Motor neuron (in vitro differentiated cells): ENCODE measurements around the gene NFATC2. TPM values are rescaled to one million over a fixed set of nuclear protein-coding genes. Genes with fewer than 3 reads are reported as not detected.

Experiments used
- ATAC-seq, 8 experiments: fragments of 200-7000 bp; cut with Tn5 transposase; replicated peaks in 6 of 8; 2 replicates each; pipeline ENCODE4 v1.8.0; 2021; ENCODE audit warnings: mild to moderate bottlenecking in 8 of 8, moderate library complexity in 8 of 8
- H3K27ac ChIP-seq, 2 donors: fragments of 250-450 bp; sonication (Bioruptor Pico); 2 replicates each; pipeline ENCODE4 v1.9.0; 2021; ENCODE audit warnings: antibody characterized with exemption in 2 of 2, mild to moderate bottlenecking in 2 of 2, moderate library complexity in 1 of 2
- H3K4me1 ChIP-seq, 2 donors: fragments of 250-450 bp; sonication (Bioruptor Pico); replicated peaks in 1 of 2; 2 replicates each; pipeline ENCODE4 v1.6.1; 2021; ENCODE audit warnings: antibody characterized with exemption in 2 of 2, mild to moderate bottlenecking in 2 of 2, moderate library complexity in 1 of 2
- H3K4me3 ChIP-seq, 5 donors: fragments of 250-450 bp; sonication (Bioruptor Pico); 2 replicates each; pipeline ENCODE4 v1.9.0; 2021; ENCODE audit warnings: antibody characterized with exemption in 5 of 5, mild to moderate bottlenecking in 5 of 5, moderate library complexity in 4 of 5
- WGBS, 10 experiments: fragments of 450-650 bp; shearing (Covaris generic); methylation state at CpG; one replicate each; pipeline ENCODE4 v1.0.0; 2022; 5-methylcytosine and 5-hydroxymethylcytosine counted together
- in situ Hi-C, 9 experiments: fragments of 400-800 bp; cut with MboI; loops; one replicate each; pipeline ENCODE4 v1.15.0; 2021; ENCODE audit warnings: low sequenced_read_pairs in 9 of 9, low pct_unique_long_range_greater_than_20kb in 2 of 9; ENCODE audit not compliant: unreplicated experiment in 9 of 9
- total RNA-seq, 8 experiments: library from RNA; unstranded; fragments of 300-600 nt; gene quantifications; 2 replicates each; pipeline versions ENCODE4 v1.2.3 to v1.2.4, GENCODE V29; 2022

Gene NFATC2
- total RNA-seq, 8 experiments from 2014 or later: 0.11 to 9.7 (median 0.56) TPM

- ATAC-seq: no peak
- Histone ChIP-seq H3K4me1 (peaks cover 12 to 17% of the 10 kb centered on the region in 2 donors), H3K4me3 (no peak overlapping the region), H3K27ac (no peak overlapping the region)
- WGBS, 10 experiments: 40 to 100% (median 94%) methylated on average over 1 to 7 of the region's 11 CpGs; no CpG with 5 or more reads in 2 of the 10 experiments
- in situ Hi-C loops: no loop called here
Observed at GRCh38 chr20:51491393-51491792, 51.1 kb downstream of the NFATC2 start.

DNA sequence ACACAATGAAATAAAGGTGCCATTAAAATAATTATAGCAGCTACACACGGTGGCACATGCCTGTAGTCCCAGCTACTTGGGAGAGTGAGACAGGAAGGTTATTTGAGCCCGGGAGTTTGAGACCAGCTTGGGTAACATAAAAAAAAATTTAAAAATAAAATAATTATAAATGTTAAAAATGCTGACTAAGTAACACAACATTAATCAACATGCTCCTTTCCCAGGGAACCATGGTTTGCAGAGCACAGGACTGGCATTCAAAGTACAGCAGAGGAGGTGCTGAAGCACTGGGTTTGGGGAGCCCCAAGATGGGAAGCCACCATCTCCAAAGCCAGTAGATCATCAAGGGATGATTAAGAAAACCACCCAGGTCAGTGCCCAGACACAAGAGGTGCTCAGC is 51.9 kb downstream of the NFATC2 start:
- peaks cover 12 to 17% of the 10 kb centered on the region in 2 donors for H3K4me1 ChIP-seq
- no peak for ATAC-seq
- no peak overlapping the region for H3K27ac ChIP-seq
- no peak overlapping the region for H3K4me3 ChIP-seq
- in situ Hi-C loops: no loop called here
- 73 to 100% (median 90%) methylated on average over 1 to 2 of the region's 2 CpGs; no CpG with 5 or more reads in 1 of the 10 experiments for WGBS, 10 experiments

DNA sequence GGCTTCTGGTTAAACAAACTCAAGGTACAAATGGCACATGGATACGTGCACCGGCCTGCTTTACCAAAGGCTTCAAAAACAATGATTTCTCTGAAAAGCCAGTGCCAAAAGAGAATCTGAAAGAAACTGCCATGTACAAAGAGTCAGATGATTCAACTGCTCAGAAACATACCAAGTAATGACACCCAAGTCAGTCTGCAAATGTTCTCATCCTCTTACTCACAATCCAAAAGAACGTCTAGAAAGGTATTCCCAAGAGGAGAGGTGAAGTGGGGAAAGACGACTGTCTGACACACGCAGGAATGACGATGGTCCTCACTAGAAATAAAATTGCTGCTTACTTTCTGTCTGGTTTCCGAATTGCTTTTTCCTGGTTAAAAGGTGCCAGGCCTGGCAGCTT is 52.9 kb downstream of the NFATC2 start:
- Histone ChIP-seq H3K4me1 (peaks cover 12 to 17% of the 10 kb centered on the region in 2 donors), H3K4me3 (no peak overlapping the region), H3K27ac (no peak overlapping the region)
- ATAC-seq: no peak
- in situ Hi-C loops: no loop called here
- WGBS, 10 experiments: 67 to 100% (median 87%) methylated on average over 1 to 7 of the region's 7 CpGs

DNA sequence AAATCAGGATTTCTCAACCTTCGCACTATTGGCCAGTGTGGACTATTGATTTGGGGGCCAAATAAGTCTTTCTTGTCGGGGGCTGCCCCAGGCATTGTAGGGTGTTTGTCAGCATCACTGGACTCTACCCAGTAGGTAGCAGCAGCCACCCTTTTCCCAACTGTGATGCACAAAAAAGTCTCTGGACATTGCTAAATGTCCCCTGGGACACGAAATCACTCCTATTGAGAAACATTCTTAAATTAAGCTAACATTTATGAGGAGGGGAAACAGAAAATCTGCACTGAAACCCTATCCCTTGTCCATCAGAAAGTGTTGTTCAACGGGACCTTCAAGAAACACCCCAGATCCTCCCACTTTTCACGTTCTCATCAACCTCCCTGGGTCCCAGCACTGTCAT is 54.2 kb downstream of the NFATC2 start:
- Histone ChIP-seq H3K27ac (no peak overlapping the region), H3K4me1 (peaks cover 12 to 17% of the 10 kb centered on the region in 2 donors), H3K4me3 (no peak overlapping the region)
- in situ Hi-C loops: no loop called here
- peak in 1 of 8 experiments; percentile 2 for ATAC-seq
- WGBS, 10 experiments: 61 to 100% (median 83%) methylated on average over 1 to 5 of the region's 5 CpGs; no CpG with 5 or more reads in 2 of the 10 experiments

GRCh38 chr20:51487565-51488268 is 54.8 kb downstream of the NFATC2 start:
- WGBS, 10 experiments: 42 to 83% (median 52%) methylated on average over 1 to 16 of the region's 20 CpGs
- Histone ChIP-seq H3K27ac (no peak overlapping the region), H3K4me1 (peaks cover 12% of the 10 kb centered on the region in 2 donors), H3K4me3 (no peak overlapping the region)
- in situ Hi-C loops: no loop called here
- peak in 7 of 8 experiments; percentile 80 to 93 (median 86) for ATAC-seq

DNA sequence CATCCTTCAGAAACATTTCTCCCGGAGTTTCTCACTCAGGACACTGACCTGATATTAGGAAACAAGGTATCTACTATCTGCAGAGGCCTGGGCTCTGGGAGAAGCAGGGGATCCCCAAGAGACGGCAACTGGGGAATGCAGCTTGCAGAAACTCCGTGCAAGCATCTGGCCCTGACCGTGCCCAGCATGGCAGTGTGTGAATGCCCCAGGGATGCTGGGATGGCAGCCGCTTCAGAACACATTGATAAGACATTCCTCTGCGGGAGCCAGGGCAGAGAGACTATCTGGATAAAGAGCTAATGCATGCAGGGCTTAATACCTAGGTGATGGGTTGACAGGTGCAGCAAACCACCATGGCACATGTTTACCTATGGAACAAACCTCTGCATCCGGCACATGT is 55.4 kb downstream of the NFATC2 start:
- in situ Hi-C loops: no loop called here
- WGBS, 10 experiments: 40 to 100% (median 90%) methylated on average over 1 to 7 of the region's 7 CpGs; no CpG with 5 or more reads in 2 of the 10 experiments
- no peak for ATAC-seq
- Histone ChIP-seq H3K4me3 (no peak overlapping the region), H3K27ac (no peak overlapping the region), H3K4me1 (peaks cover 6 to 8% of the 10 kb centered on the region in 2 donors)

DNA sequence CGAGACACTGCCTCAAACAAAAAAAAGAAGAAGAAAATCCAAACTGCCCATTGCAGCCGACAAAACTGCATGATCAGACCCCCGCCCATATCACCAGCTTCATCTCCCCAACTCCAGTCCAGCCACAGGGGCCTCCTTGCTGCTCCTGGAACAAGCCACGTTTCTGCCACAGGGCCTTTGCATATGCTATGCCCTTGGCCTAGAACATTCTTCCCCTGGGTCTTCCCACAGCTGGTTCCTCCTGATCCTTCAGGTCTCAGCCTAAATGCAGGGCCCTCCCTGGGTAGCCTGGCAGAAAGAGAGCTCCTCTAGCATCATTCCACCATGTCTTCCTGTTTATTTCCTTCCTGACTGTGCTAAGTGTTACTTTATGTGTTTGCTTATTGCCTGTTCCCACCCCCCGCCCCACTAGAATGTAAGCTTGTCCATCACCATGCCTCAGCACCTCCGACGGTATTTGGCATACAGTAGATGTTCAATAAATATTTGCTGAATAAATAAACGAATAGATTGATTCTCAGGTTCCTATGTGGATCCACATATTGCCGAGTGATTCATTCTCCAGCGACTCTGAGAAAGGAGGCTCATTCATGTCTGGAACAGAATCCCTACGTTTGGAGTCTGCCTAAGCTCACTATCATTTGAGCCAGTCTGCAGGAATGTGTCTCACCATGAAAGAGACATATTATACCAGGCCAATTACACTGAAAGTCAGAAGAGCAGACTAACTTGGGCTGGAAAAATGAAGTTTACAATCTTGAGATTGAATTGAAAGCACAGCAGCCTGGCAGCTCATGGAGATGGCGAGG is 56.1 kb downstream of the NFATC2 start:
- WGBS, 10 experiments: 54 to 88% (median 82%) methylated on average over 2 to 9 of the region's 12 CpGs; no CpG with 5 or more reads in 3 of the 10 experiments
- Histone ChIP-seq H3K4me3 (no peak overlapping the region), H3K27ac (no peak overlapping the region), H3K4me1 (peaks cover under 1 to 8% of the 10 kb centered on the region in 2 donors)
- no peak for ATAC-seq
- in situ Hi-C loops: no loop called here

DNA sequence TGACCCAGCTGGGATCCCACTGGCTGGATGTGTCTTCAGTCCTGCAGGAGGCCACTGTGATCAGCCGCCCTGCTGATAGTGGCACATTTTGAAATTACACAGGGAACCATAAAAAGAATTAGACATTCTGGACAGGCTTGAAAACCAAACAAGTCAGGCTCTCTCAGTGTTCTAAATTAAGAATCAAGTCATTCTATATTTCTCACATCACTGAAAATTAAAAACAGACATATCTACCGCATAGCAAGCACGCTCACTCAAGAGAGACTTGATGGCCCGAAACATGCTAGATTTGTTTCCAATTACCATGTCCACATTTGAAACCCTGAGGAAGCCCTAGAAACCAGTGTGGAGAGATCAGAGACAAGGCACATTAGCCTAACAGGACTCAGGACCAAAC is 57.7 kb downstream of the NFATC2 start:
- WGBS, 10 experiments: 60 to 100% (median 80%) methylated on average over 1 to 3 of the region's 4 CpGs; no CpG with 5 or more reads in 5 of the 10 experiments
- ATAC-seq: peak in 1 of 8 experiments; percentile 10
- H3K4me3 ChIP-seq: no peak overlapping the region

DNA sequence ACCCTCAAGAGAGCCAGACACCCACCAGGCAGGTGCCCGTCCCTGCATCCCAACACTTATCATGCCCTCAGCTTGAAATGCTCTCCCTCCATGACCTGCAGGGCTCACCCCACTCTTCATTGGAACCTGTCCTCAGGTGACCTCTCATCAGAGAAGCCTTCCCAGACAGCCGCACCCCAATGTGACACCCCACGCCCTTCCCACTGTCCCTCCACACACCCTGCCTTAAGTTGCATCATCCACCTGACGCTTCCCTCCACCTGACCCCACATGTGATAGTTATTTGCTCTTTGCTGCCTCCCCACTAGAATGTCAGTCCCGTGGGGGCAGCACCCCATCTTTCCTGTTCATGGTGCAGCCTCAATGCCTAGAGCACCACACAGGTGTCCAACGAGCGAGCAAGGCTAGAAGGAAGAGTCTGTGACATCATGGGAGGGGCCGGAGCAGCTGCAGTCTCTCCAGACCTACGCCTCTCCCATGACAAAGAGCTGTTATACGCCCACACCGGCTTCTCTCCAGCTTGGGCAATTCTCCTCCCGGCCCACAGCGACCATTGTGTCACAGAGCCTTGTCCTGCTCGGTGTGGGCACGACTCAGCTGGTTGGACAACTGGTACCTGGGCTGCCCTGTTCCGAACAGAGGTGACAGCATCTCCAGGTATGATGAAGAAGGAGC is 58.2 kb downstream of the NFATC2 start:
- H3K27ac ChIP-seq: no peak overlapping the region
- ATAC-seq: peak in 6 of 8 experiments; percentile 21 to 93 (median 37)
- peaks cover 0 to 8% of the 10 kb centered on the region in 2 donors for H3K4me1 ChIP-seq
- in situ Hi-C loops: no loop called here
- 35 to 100% (median 62%) methylated on average over 2 to 9 of the region's 16 CpGs; no CpG with 5 or more reads in 5 of the 10 experiments for WGBS, 10 experiments
- no peak overlapping the region for H3K4me3 ChIP-seq

More for the DNA sequence above, 57.7 kb downstream of the NFATC2 start:
- H3K27ac ChIP-seq: no peak overlapping the region
- H3K4me1 ChIP-seq: peaks cover 0 to 8% of the 10 kb centered on the region in 2 donors
- in situ Hi-C loops: no loop called here

DNA sequence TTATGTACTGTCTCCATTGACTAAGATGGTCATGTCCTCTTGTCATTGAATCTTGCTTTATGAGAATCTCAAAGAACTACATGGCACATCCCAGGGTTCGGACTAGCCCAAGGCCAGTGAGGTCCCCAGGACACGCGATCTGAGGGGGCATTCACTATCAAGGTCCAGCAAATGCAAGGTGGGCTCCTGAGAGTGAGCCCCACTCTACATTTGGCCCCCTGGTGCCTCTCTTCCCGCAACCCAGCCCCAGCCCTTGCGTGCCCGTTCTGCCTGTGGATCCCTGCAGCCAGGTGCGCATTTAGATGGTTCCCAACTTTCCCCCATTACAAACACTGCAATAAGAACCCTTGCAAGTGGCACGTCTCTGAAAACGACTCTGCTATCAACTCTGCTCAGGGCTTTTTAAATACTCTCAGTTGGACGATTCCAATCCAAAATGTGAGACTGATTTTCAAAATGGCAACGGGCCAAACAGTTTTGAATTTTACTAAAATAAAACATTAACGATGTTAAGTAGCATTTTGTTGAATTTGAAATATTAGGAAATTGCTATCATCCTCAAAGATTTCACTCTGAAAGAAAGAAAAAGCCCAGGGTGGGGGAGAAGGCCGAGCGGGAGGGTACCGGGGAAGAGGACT is 59.6 kb downstream of the NFATC2 start:
- H3K4me3 ChIP-seq: no peak overlapping the region
- 38 to 90% (median 73%) methylated on average over 2 to 13 of the region's 15 CpGs; no CpG with 5 or more reads in 2 of the 10 experiments for WGBS, 10 experiments
- ATAC-seq: no peak
- no peak overlapping the region for H3K27ac ChIP-seq
- in situ Hi-C loops: no loop called here
- H3K4me1 ChIP-seq: peaks cover 0 to 5% of the 10 kb centered on the region in 2 donors

DNA sequence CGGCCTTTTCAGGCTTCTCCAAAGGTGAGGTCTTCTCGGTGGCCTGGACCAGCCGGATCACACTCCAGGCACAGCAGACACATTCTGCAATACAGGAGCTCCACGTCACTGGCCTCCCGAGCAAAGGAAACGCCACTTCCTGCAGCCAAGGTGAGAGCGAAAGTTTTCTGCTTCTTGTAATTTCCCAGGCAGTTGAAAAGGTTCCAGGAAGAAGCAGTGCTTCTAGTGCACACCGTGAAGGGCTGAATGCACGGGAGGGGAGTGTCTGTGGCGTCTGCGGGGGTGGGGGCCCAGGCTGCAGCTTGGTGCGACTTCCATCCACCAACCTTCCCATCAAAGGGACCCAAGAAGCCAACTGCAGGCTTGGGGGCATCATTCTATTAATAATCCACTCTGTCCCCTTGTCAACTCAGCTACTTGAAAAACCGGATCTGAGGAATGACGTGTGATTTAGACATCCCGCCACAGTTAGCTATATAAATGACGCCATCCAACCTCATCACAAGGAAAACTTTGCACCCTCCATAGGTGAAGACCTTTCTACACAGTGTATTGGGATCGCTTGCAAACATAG is 61.1 kb downstream of the NFATC2 start:
- in situ Hi-C loops: no loop called here
- no peak overlapping the region for H3K4me3 ChIP-seq
- 68 to 100% (median 81%) methylated on average over 1 to 9 of the region's 17 CpGs; no CpG with 5 or more reads in 1 of the 10 experiments for WGBS, 10 experiments
- H3K4me1 ChIP-seq: no peaks in the 10 kb centered on the region
- ATAC-seq: no peak
- H3K27ac ChIP-seq: no peak overlapping the region

DNA sequence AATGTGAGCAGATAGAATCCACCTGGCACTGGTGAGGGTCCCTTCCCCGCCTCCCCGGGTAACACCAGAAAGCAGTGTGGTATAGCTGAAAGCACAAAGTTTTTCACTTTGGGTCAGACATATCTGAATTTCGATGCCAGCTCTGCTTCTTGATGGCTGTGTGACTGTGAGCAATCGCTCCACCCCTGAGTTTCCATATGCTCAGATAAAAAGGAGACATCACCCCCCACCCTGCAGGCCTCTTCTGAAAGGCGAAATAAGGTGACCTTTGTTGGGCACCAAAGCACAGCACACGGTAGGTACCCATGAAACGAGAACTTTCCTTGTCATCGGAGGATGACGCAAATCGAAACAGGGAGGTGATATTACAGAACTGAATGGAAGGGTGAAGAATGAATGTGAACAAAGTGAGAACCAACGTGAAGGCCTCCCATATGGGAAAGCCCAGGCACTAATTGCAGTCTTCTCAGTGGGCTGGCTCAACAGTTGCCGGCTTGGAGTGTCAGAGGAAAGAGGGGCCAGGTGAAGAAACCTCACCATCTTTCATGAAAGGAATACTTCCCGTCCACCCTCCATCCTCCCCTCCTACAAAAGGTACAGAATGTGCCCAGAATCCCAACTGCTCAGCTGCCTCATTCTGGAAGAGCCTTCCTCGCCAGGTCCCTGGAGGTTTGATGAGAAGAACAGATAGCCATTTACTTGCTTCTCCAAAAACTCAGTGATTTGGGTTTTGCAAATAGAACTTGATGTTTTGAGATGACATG is 61.8 kb downstream of the NFATC2 start:
- H3K4me3 ChIP-seq: no peak overlapping the region
- no peaks in the 10 kb centered on the region for H3K4me1 ChIP-seq
- in situ Hi-C loops: no loop called here
- 60 to 91% (median 87%) methylated on average over 2 to 12 of the region's 14 CpGs; no CpG with 5 or more reads in 1 of the 10 experiments for WGBS, 10 experiments
- no peak overlapping the region for H3K27ac ChIP-seq
- ATAC-seq: no peak
